ENCODE measurements around the gene ZDHHC5.
"Not testable (repeated sequence)": the region's sequence is repeated elsewhere in the genome, so short reads cannot be mapped to it uniquely, and the experiment has no call there.

The ZDHHC5 gene

GRCh38 chr11:57711414-57712255 lies 43.7 kb downstream of the ZDHHC5 start, which contains the start of gene MED19:
Gene MED19, minus strand, starts transcription at chr11:57712215. Its CDS starts 36 bp downstream, at chr11:57712179.
- H3K9ac ChIP-seq (ENCODE audit: low read depth, low read length) = peak within 1 kb of the TSS; percentile 68
- peaks cover 81% of the 10 kb centered on the region for H3K79me2 ChIP-seq (ENCODE audit: insufficient read depth, low read length)
- peaks cover 7% of the 10 kb centered on the region; the same call in 1 of the 2 replicates for H4K20me1 ChIP-seq (ENCODE audit: insufficient read depth, low read length)
- peaks cover 40% of the 10 kb centered on the region for H3K4me1 ChIP-seq (ENCODE audit: insufficient read depth, low read length)
- peak within 1 kb of the TSS; percentile 82 to 87 for H3K4me3 ChIP-seq (ENCODE audit: low read depth in 1 of 2, low read length in 2 of 2)
- H3K27ac ChIP-seq (ENCODE audit: low read length) = peak within 1 kb of the TSS; percentile 85
- DNase-seq = peak; percentile 61
- H2AFZ ChIP-seq (ENCODE audit: low read depth, low read length) = peak within 1 kb of the TSS; percentile 82
- H3K9me3 ChIP-seq (ENCODE audit: insufficient read depth, low read length, severe bottlenecking) = no peaks in the 10 kb centered on the region
- H3K27me3 ChIP-seq (ENCODE audit: insufficient read depth, low read length, poor library complexity) = no peaks in the 10 kb centered on the region
- ATAC-seq (ENCODE audit: insufficient read depth, low read depth) = peak; percentile 22
- TF ChIP-seq EZH2 (IDR thresholded peaks at IDR 0.05; ENCODE audit: borderline replicate concordance, low read depth, low read length, severe bottlenecking) = no peak
- no peak for TF ChIP-seq CTCF (IDR thresholded peaks at IDR 0.05; ENCODE audit: borderline replicate concordance, extremely low read depth, low read length, poor library complexity, severe bottlenecking)
- peak within 1 kb of the TSS; percentile 86 for H3K4me2 ChIP-seq (ENCODE audit: insufficient read depth, low read length)
- peaks cover 41% of the 10 kb centered on the region for H3K36me3 ChIP-seq (ENCODE audit: insufficient read depth, low read length)

- Histone ChIP-seq H3K36me3 (ENCODE audit: insufficient read depth, low read length) (peaks cover 36% of the 10 kb centered on the region), H3K4me1 (ENCODE audit: insufficient read depth, low read length) (peaks cover 40% of the 10 kb centered on the region), H3K9me3 (ENCODE audit: insufficient read depth, low read length, severe bottlenecking) (no peaks in the 10 kb centered on the region), H3K27ac (ENCODE audit: low read length) (peak within 1 kb of the TSS; percentile 85), H2AFZ (ENCODE audit: low read depth, low read length) (peak within 1 kb of the TSS; percentile 82), H4K20me1 (ENCODE audit: insufficient read depth, low read length) (peaks cover 7% of the 10 kb centered on the region; the same call in 1 of the 2 replicates), H3K4me3 (ENCODE audit: low read depth in 1 of 2, low read length in 2 of 2) (peak within 1 kb of the TSS; percentile 82 to 87), H3K9ac (ENCODE audit: low read depth, low read length) (peak within 1 kb of the TSS; percentile 68), H3K79me2 (ENCODE audit: insufficient read depth, low read length) (peaks cover 76% of the 10 kb centered on the region), H3K4me2 (ENCODE audit: insufficient read depth, low read length) (peak within 1 kb of the TSS; percentile 86), H3K27me3 (ENCODE audit: insufficient read depth, low read length, poor library complexity) (no peaks in the 10 kb centered on the region)
- peak; percentile 95 for DNase-seq
- TF ChIP-seq CTCF (IDR thresholded peaks at IDR 0.05; ENCODE audit: borderline replicate concordance, extremely low read depth, low read length, poor library complexity, severe bottlenecking) = peak; percentile 16
- TF ChIP-seq EZH2 (IDR thresholded peaks at IDR 0.05; ENCODE audit: borderline replicate concordance, low read depth, low read length, severe bottlenecking) = no peak
- ATAC-seq (ENCODE audit: insufficient read depth, low read depth) = peak; percentile 94
These were observed 44.6 kb downstream of the ZDHHC5 start, which contains the start of gene TMX2 for GRCh38 chr11:57712256-57713150. Gene TMX2, plus strand, starts transcription at chr11:57712593. Its CDS starts 26 bp downstream, at chr11:57712619.

- H3K27ac ChIP-seq (ENCODE audit: low read length) = peak overlapping the region; percentile 85; the same call in 1 of the 2 replicates
- H3K9me3 ChIP-seq (ENCODE audit: insufficient read depth, low read length, severe bottlenecking) = no peaks in the 10 kb centered on the region
- ATAC-seq (ENCODE audit: insufficient read depth, low read depth) = no peak
- peaks cover 35% of the 10 kb centered on the region for H3K36me3 ChIP-seq (ENCODE audit: insufficient read depth, low read length)
- H4K20me1 ChIP-seq (ENCODE audit: insufficient read depth, low read length) = peaks cover 10% of the 10 kb centered on the region; the same call in 1 of the 2 replicates
- no peak overlapping the region for H2AFZ ChIP-seq (ENCODE audit: low read depth, low read length)
- DNase-seq = no peak
- H3K4me2 ChIP-seq (ENCODE audit: insufficient read depth, low read length) = peak overlapping the region; percentile 86
- no peaks in the 10 kb centered on the region for H3K27me3 ChIP-seq (ENCODE audit: insufficient read depth, low read length, poor library complexity)
- peaks cover 75% of the 10 kb centered on the region for H3K79me2 ChIP-seq (ENCODE audit: insufficient read depth, low read length)
- peaks cover 40% of the 10 kb centered on the region for H3K4me1 ChIP-seq (ENCODE audit: insufficient read depth, low read length)
- peak overlapping the region; percentile 68 for H3K9ac ChIP-seq (ENCODE audit: low read depth, low read length)
- peak overlapping the region; percentile 49 to 82; a peak in 3 of 4 replicates for H3K4me3 ChIP-seq (ENCODE audit: low read depth in 1 of 2, low read length in 2 of 2)
- TF ChIP-seq CTCF (IDR thresholded peaks at IDR 0.05; ENCODE audit: borderline replicate concordance, extremely low read depth, low read length, poor library complexity, severe bottlenecking) (no peak), EZH2 (IDR thresholded peaks at IDR 0.05; ENCODE audit: borderline replicate concordance, low read depth, low read length, severe bottlenecking) (no peak)
These were observed 45.9 kb downstream of the ZDHHC5 start for GRCh38 chr11:57713835-57714234.

GRCh38 chr11:57716726-57717125 lies 48.8 kb downstream of the ZDHHC5 start:
- Histone ChIP-seq H3K36me3 (ENCODE audit: insufficient read depth, low read length) (peaks cover 49% of the 10 kb centered on the region), H4K20me1 (ENCODE audit: insufficient read depth, low read length) (peaks cover 28% of the 10 kb centered on the region; the same call in 1 of the 2 replicates)
- H2AFZ ChIP-seq (ENCODE audit: low read depth, low read length) = not testable (repeated sequence)

More at GRCh38 chr11:57716726-57717125, 48.8 kb downstream of the ZDHHC5 start:
- DNase-seq; H3K27me3 ChIP-seq (ENCODE audit: insufficient read depth, low read length, poor library complexity); H3K9ac ChIP-seq (ENCODE audit: low read depth, low read length); H3K4me2 ChIP-seq (ENCODE audit: insufficient read depth, low read length); ATAC-seq (ENCODE audit: insufficient read depth, low read depth); H3K27ac ChIP-seq (ENCODE audit: low read length); H3K4me3 ChIP-seq (ENCODE audit: low read depth in 1 of 2, low read length in 2 of 2); H3K9me3 ChIP-seq (ENCODE audit: insufficient read depth, low read length, severe bottlenecking): not testable (repeated sequence)
- Histone ChIP-seq H3K4me1 (ENCODE audit: insufficient read depth, low read length) (peaks cover 19% of the 10 kb centered on the region), H3K79me2 (ENCODE audit: insufficient read depth, low read length) (peaks cover 76% of the 10 kb centered on the region)

Data from DND-41 (cell line).